Measurements from ENCODE around the gene KIF25. TPM values are rescaled to one million over a fixed set of nuclear protein-coding genes. Genes with fewer than 3 reads are reported as not detected.

KIF25 gene
- total RNA-seq, 3 donors from 2014 or later: 0.14 to 1.1 (median 0.41) TPM

DNA sequence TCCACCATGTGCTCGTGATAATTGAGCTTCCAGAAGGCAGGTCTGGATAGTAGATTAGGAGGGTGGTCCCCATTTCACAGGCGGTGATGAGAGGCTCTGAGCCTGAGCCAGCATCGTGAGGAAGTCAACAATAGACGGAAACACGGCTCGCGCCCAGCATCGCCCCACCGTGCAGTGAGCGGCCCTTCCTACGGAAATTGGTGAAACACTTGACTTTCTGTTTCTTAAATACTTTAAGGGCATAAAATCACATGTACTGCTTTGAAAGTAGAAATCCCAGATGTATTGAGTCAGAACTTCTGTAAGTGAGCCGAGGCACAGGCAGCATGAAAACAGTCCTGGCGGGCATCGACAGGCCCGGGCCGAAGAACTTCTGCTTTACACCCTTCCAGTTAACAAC lies 4.3 kb upstream of the KIF25 start:
- intact Hi-C loops (cut with DNase I, micrococcal nuclease): no loop called here
- H3K36me3 ChIP-seq (ENCODE audit: low read depth): no peaks in the 10 kb centered on the region
- TF ChIP-seq, protein P1, sequence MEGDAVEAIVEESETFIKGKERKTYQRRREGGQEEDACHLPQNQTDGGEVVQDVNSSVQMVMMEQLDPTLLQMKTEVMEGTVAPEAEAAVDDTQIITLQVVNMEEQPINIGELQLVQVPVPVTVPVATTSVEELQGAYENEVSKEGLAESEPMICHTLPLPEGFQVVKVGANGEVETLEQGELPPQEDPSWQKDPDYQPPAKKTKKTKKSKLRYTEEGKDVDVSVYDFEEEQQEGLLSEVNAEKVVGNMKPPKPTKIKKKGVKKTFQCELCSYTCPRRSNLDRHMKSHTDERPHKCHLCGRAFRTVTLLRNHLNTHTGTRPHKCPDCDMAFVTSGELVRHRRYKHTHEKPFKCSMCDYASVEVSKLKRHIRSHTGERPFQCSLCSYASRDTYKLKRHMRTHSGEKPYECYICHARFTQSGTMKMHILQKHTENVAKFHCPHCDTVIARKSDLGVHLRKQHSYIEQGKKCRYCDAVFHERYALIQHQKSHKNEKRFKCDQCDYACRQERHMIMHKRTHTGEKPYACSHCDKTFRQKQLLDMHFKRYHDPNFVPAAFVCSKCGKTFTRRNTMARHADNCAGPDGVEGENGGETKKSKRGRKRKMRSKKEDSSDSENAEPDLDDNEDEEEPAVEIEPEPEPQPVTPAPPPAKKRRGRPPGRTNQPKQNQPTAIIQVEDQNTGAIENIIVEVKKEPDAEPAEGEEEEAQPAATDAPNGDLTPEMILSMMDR (IDR thresholded peaks at IDR 0.05): no peak
- no peak overlapping the region for H3K4me3 ChIP-seq
- ATAC-seq (no peak), DNase-seq (no peak)
- H3K9me3 ChIP-seq: no peaks in the 10 kb centered on the region
- H3K4me1 ChIP-seq (ENCODE audit: low read depth): no peaks in the 10 kb centered on the region

DNA sequence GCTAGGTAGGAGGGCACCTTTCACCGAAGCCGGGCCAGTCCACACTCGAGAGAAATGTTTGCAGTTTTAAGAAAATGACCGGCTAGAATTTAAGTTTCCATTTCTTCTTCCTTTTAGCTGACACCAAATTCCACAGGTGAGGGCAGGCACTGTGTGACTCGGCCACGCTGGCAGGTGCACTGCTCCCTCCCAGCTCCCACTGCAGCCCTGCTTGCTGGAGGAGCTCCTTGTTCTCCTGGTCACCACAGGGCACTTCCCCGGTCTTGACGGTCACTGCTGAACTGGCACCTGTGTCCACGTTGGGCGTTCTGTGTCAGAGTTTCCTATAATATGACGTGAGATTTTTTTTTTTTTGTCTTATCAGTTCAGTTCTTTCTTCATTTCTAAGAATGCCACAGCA lies 3.6 kb upstream of the KIF25 start:
- no peaks in the 10 kb centered on the region for H3K4me1 ChIP-seq (ENCODE audit: low read depth)
- no peaks in the 10 kb centered on the region for H3K9me3 ChIP-seq
- no peak for DNase-seq
- TF ChIP-seq, protein P1 (IDR thresholded peaks at IDR 0.05): no peak
- no peaks in the 10 kb centered on the region for H3K36me3 ChIP-seq (ENCODE audit: low read depth)
- no peak overlapping the region for H3K4me3 ChIP-seq
- no peak for ATAC-seq
- intact Hi-C loops (cut with DNase I, micrococcal nuclease): no loop called here

GRCh38 chr6:167995302-167995701 lies 2.2 kb upstream of the KIF25 start:
- intact Hi-C loops (cut with DNase I, micrococcal nuclease): no loop called here
- DNase-seq (no peak), ATAC-seq (no peak)
- Histone ChIP-seq H3K9me3 (no peaks in the 10 kb centered on the region), H3K36me3 (ENCODE audit: low read depth) (no peaks in the 10 kb centered on the region), H3K4me1 (ENCODE audit: low read depth) (no peaks in the 10 kb centered on the region), H3K4me3 (no peak overlapping the region)
- TF ChIP-seq, protein P1 (IDR thresholded peaks at IDR 0.05): no peak

- TF ChIP-seq, protein P1 (IDR thresholded peaks at IDR 0.05): no peak
- intact Hi-C loops (cut with DNase I, micrococcal nuclease): no loop called here
- ATAC-seq (no peak), DNase-seq (no peak)
- Histone ChIP-seq H3K4me3 (no peak overlapping the region), H3K4me1 (ENCODE audit: low read depth) (no peaks in the 10 kb centered on the region), H3K36me3 (ENCODE audit: low read depth) (no peaks in the 10 kb centered on the region), H3K9me3 (no peaks in the 10 kb centered on the region)
These were observed 1.7 kb upstream of the KIF25 start for GRCh38 chr6:167995731-167996151.

DNA sequence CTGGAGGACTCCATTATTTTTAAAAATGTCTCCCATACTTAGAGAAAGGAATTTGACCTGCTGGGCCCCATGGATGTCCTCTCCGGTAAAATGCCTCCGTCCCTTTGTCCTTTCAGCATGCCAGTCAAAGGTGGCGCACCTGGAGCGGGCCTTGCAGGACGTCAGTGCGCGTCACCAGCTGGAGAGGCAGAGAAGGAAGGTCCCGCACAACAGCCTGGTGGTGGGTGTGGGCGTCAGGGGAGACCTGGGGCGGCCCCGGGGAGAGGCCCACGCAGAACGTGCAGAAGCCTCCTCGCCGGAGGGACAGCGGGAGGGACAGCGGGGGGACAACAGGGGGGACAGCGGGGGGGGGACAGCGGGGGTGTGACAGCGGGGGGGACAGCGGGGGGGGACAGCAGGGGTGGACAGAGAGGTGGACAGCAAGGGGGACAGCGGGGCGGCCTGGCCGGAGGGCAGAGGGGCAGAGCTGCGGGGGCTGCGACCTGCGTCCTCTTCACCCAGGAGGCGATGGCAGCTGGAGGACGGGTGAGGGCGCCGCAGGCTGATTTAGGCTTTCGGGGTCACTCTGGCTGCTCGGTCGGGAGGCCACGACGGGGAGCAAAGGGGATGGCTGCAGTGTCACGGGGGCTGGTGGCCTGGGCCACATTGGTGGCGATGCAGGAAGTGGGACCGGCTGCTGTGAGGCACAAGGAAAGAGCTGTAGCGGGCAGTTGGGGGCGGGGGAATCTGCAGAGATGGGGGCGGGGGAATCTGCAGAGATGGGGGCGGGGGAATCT lies 859 bp upstream of the KIF25 start:
- no peak overlapping the region for H3K4me3 ChIP-seq
- no peak for ATAC-seq
- no peaks in the 10 kb centered on the region for H3K9me3 ChIP-seq
- no peak for DNase-seq
- intact Hi-C loops (cut with DNase I, micrococcal nuclease): no loop called here
- no peaks in the 10 kb centered on the region for H3K36me3 ChIP-seq (ENCODE audit: low read depth)
- TF ChIP-seq, protein P1 (IDR thresholded peaks at IDR 0.05): no peak
- no peaks in the 10 kb centered on the region for H3K4me1 ChIP-seq (ENCODE audit: low read depth)

All from mucosa of descending colon (tissue), 3 donors.